SK-N-SH (cell line): Measurements from ENCODE around the gene LRMDA. TPM values are rescaled to one million over a fixed set of nuclear protein-coding genes. Genes with fewer than 3 reads are reported as not detected.

Experiments
- CTCF ChIA-PET: fragments of 300-600, 350-600 bp; formaldehyde crosslinking; extraction: SDS; loops from one replicate; lab custom pipeline; 2021; lab: Yijun Ruan, JAX
- POLR2A ChIA-PET: fragments of 350-600 bp; sonication (Branson Sonifier 250); formaldehyde crosslinking; extraction: SDS; loops from one replicate; lab custom pipeline; 2020; ENCODE audit warnings: antibody characterized with exemption, inconsistent platforms; lab: Yijun Ruan, JAX
- DNase-seq: peaks from one replicate; pipeline ENCODE4 v3.0.0; 2012
- H2AFZ ChIP-seq: fragments of 200-600 bp; sonication (generic); 2 replicates; pipeline ENCODE4 v1.8.1; 2016; ENCODE audit warnings: antibody characterized with exemption, mild to moderate bottlenecking, low read depth
- H3F3A ChIP-seq: fragments of 200-600 bp; sonication (generic); replicated peaks from 2 replicates; pipeline ENCODE3; 2016; ENCODE audit warnings: antibody characterized with exemption, mild to moderate bottlenecking; ENCODE audit not compliant: insufficient read depth
- H3K27ac ChIP-seq, 2 experiments: fragments of 200-500 bp in 1 of 2; fragments of 200-600 bp in 1 of 2; sonication (Bioruptor generic) in 1 of 2; sonication (generic), shearing (Covaris generic) in 1 of 2; 2 replicates each; pipeline versions ENCODE4 v1.5.1 to v1.6.1; 2014 to 2016; ENCODE audit warnings: low read depth in 2 of 2, inconsistent platforms in 1 of 2, low read length in 1 of 2, mild to moderate bottlenecking in 1 of 2, mixed read lengths in 1 of 2
- H3K27me3 ChIP-seq: fragments of 200-600 bp; sonication (generic), shearing (Covaris generic); 2 replicates; pipeline ENCODE4 v1.6.1; 2016; ENCODE audit warnings: mixed run types; ENCODE audit not compliant: insufficient read depth
- H3K36me3 ChIP-seq, 2 experiments: fragments of 200-500 bp in 1 of 2; fragments of 200-600 bp in 1 of 2; sonication (Bioruptor generic) in 1 of 2; sonication (generic) in 1 of 2; replicated peaks in 1 of 2; 2 replicates each; pipeline versions ENCODE3 to v1.5.1; 2014 to 2016; ENCODE audit warnings: low read length in 1 of 2, mild to moderate bottlenecking in 1 of 2; ENCODE audit not compliant: insufficient read depth in 2 of 2, control insufficient read depth in 1 of 2
- H3K4me1 ChIP-seq, 2 experiments: fragments of 200-500 bp in 1 of 2; fragments of 200-600 bp in 1 of 2; sonication (Bioruptor generic) in 1 of 2; sonication (generic), shearing (Covaris generic) in 1 of 2; 2 replicates each; pipeline versions ENCODE4 v1.5.1 to v1.6.1; 2014 to 2016; ENCODE audit warnings: low read depth in 1 of 2, low read length in 1 of 2, mixed run types in 1 of 2; ENCODE audit not compliant: insufficient read depth in 2 of 2, control insufficient read depth in 1 of 2
- H3K4me2 ChIP-seq: fragments of 200-600 bp; sonication (generic), shearing (Covaris generic); 2 replicates; pipeline ENCODE4 v1.6.1; 2017; ENCODE audit warnings: mixed run types
- H3K4me3 ChIP-seq, 2 experiments: fragments of 200-500 bp in 1 of 2; fragments of 200-600 bp in 1 of 2; sonication (Bioruptor generic) in 1 of 2; sonication (generic), shearing (Covaris generic) in 1 of 2; 2 replicates each; pipeline versions ENCODE4 v1.5.1 to v1.8.1; 2014 to 2016; ENCODE audit warnings: low read depth in 2 of 2, inconsistent platforms in 1 of 2, low read length in 1 of 2, mild to moderate bottlenecking in 1 of 2, mixed read lengths in 1 of 2, moderate library complexity in 1 of 2
- H3K79me2 ChIP-seq: fragments of 200-600 bp; sonication (generic); 2 replicates; pipeline ENCODE4 v1.8.1; 2017; ENCODE audit warnings: mild to moderate bottlenecking; ENCODE audit not compliant: insufficient read depth
- H3K9ac ChIP-seq: fragments of 200-600 bp; sonication (generic); 2 replicates; pipeline ENCODE4 v1.6.1; 2017; ENCODE audit warnings: mixed run types
- H3K9me2 ChIP-seq: fragments of 200-600 bp; sonication (generic); 2 replicates; pipeline ENCODE4 v1.6.1; 2017; ENCODE audit warnings: mixed run types
- H3K9me3 ChIP-seq: fragments of 200-600 bp; sonication (generic); 2 replicates; pipeline ENCODE4 v1.6.1; 2017; ENCODE audit warnings: mixed run types, mild to moderate bottlenecking, moderate library complexity
- H4K20me1 ChIP-seq: fragments of 200-600 bp; sonication (generic); 2 replicates; pipeline ENCODE4 v1.6.1; 2017; ENCODE audit warnings: mild to moderate bottlenecking, mixed run types; ENCODE audit not compliant: insufficient read depth
- CTCF ChIP-seq: fragments of 200-600 bp; sonication (generic); IDR thresholded peaks from 2 replicates; pipeline ENCODE4 v1.6.1; 2017; ENCODE audit warnings: antibody characterized with exemption, mild to moderate bottlenecking, moderate library complexity
- EP300 ChIP-seq, 2 experiments: IDR thresholded peaks; 2 replicates each; pipeline versions ENCODE4 v1.4.0 to v1.6.1; 2012; ENCODE audit warnings: borderline replicate concordance in 1 of 2, low read depth in 1 of 2, low read length in 1 of 2
- FOXM1 ChIP-seq: IDR thresholded peaks from 2 replicates; pipeline ENCODE4 v1.4.0; 2012; ENCODE audit warnings: low read depth, mild to moderate bottlenecking
- GATA2 ChIP-seq: sonication (generic); formaldehyde crosslinking; IDR thresholded peaks from 2 replicates; pipeline ENCODE4 v1.5.0; 2020; ENCODE audit warnings: mild to moderate bottlenecking, missing genetic modification reagents
- MEF2A ChIP-seq: IDR thresholded peaks from 2 replicates; pipeline ENCODE4 v1.4.0; 2012; ENCODE audit warnings: low read depth, borderline replicate concordance
- NFIC ChIP-seq: IDR thresholded peaks from 2 replicates; pipeline ENCODE4 v1.4.0; 2012; ENCODE audit warnings: borderline replicate concordance
- RAD21 ChIP-seq: IDR thresholded peaks from 2 replicates; pipeline ENCODE4 v1.6.1; 2012; ENCODE audit warnings: mild to moderate bottlenecking, low read length
- RCOR1 ChIP-seq: fragments of 150-350 bp; IDR thresholded peaks from 2 replicates; pipeline ENCODE4 v1.6.1; 2017; ENCODE audit warnings: antibody characterized with exemption, low read length
- RFX5 ChIP-seq: IDR thresholded peaks from 2 replicates; pipeline ENCODE4 v1.6.1; 2012; ENCODE audit warnings: mild to moderate bottlenecking, improper control_type of control experiment, low read length
- SIN3A ChIP-seq: IDR thresholded peaks from 2 replicates; pipeline ENCODE4 v1.6.1; 2012; ENCODE audit warnings: low read depth, mild to moderate bottlenecking, low read length, moderate library complexity, borderline replicate concordance
- TAF1 ChIP-seq: IDR thresholded peaks from 2 replicates; pipeline ENCODE4 v1.6.1; 2012; ENCODE audit warnings: low read depth, mild to moderate bottlenecking, low read length, moderate library complexity, borderline replicate concordance
- TCF12 ChIP-seq: IDR thresholded peaks from 2 replicates; pipeline ENCODE4 v1.4.0; 2012
- WGBS: methylation state at CpG from one replicate; pipeline ENCODE4 v1.1.6; 2017; ENCODE audit warnings: low lambda C conversion rate; 5-methylcytosine and 5-hydroxymethylcytosine counted together
- polyA plus RNA-seq, 3 experiments: library from polyadenylated mRNA; depleted of rRNA; stranded (reverse); fragments of >200 nt; gene quantifications; 2 replicates each; pipeline ENCODE4 v1.2.3, GENCODE V29; 2012

The LRMDA gene
- polyA plus RNA-seq, 1 of the 3 experiments (the other 2 are of a cell fraction), result 0.95 TPM

GRCh38 chr10:75592791-75593643 lies 161.6 kb downstream of the LRMDA start:
- H3K9me3 ChIP-seq, result no peaks in the 10 kb centered on the region
- no peak overlapping the region for H3K27ac ChIP-seq
- H3K79me2 ChIP-seq, result no peaks in the 10 kb centered on the region
- no peaks in the 10 kb centered on the region for H3K36me3 ChIP-seq
- POLR2A ChIA-PET, result no interaction called here
- no peak overlapping the region for H3K4me3 ChIP-seq
- DNase-seq, result no peak
- H3F3A ChIP-seq, result no peaks in the 10 kb centered on the region
- 73% methylated on average over 8 of the region's 8 CpGs for WGBS
- CTCF ChIA-PET, result interaction anchor here (1.0 kb wide), 1 partner anchor 16 kb away, joined by 3 read pairs; no protein-coding TSS in a partner anchor
- no peak for TF ChIP-seq EP300 (IDR thresholded peaks at IDR 0.05; ENCODE audit: borderline replicate concordance in 1 of 2, low read depth in 1 of 2, low read length in 1 of 2)
- H3K4me1 ChIP-seq, result no peaks in the 10 kb centered on the region
- no peak overlapping the region for H2AFZ ChIP-seq
- H3K9ac ChIP-seq, result no peak overlapping the region
- no peaks in the 10 kb centered on the region for H3K9me2 ChIP-seq
- no peaks in the 10 kb centered on the region for H4K20me1 ChIP-seq
- H3K27me3 ChIP-seq, result 0 out of 2 replicates have a peak, but pooled peaks cover under 1% of the 10 kb centered on the region
- H3K4me2 ChIP-seq, result no peak overlapping the region

- Histone ChIP-seq H3K36me3 (no peaks in the 10 kb centered on the region), H2AFZ (no peak overlapping the region), H3K27me3 (0 out of 2 replicates have a peak, but pooled peaks cover 4% of the 10 kb centered on the region), H3F3A (no peaks in the 10 kb centered on the region), H3K4me3 (no peak overlapping the region), H3K79me2 (no peaks in the 10 kb centered on the region), H3K4me1 (no peaks in the 10 kb centered on the region), H3K9me2 (no peaks in the 10 kb centered on the region), H3K9me3 (no peaks in the 10 kb centered on the region), H4K20me1 (no peaks in the 10 kb centered on the region), H3K27ac (no peak overlapping the region), H3K4me2 (no peak overlapping the region), H3K9ac (no peak overlapping the region)
- DNase-seq, result no peak
- 88% methylated on average over 10 of the region's 14 CpGs for WGBS
- ChIA-PET CTCF (interaction anchor here (1.0 kb wide), 1 partner anchor 17 kb away, joined by 3 read pairs; no protein-coding TSS in a partner anchor), POLR2A (no interaction called here)
- TF ChIP-seq CTCF (peak; percentile 30; the same call in 1 of the 2 replicates), RAD21 (no peak)
These were observed 162.5 kb downstream of the LRMDA start for GRCh38 chr10:75593692-75594556.

DNA sequence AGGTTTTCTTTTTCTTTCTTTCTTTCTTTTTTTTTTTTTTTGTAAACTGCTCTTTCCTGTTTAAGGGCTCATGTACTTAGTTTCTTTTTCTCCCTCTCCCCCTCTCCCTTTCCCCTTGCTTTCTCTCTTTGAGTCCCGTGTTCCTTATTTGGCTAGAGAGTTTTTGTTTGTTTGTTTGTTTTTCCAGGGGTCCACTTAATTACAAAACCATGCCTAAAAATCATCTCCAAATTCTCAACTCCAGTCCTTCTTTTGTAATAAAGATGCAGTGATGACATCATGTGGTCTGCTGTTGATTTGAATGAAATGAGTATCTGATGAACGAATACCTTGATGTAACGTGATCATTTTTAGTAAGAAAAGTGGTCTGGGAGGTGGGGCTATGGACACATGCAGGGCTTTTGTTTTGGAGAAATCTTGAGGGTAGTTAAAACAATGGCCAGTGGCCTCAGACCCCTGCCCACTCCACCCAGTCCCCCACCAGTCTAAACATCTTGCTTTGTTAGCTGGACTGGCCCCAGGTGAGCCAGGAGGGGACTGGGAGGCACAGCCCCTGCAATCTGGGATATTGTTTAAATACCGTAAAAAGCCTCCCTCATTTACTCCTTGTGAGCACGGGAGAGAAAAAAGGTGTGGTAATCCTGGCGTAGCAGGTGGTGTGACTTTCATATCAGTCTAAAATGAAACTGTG lies 165.7 kb downstream of the LRMDA start:
- H2AFZ ChIP-seq, result no peak overlapping the region
- H3K4me1 ChIP-seq, result no peaks in the 10 kb centered on the region; a peak in 1 of 4 replicates
- H3K9ac ChIP-seq, result no peak overlapping the region
- no peaks in the 10 kb centered on the region for H3K9me3 ChIP-seq
- H3K79me2 ChIP-seq, result no peaks in the 10 kb centered on the region
- no peak overlapping the region for H3K4me2 ChIP-seq
- POLR2A ChIA-PET, result no interaction called here
- no peak overlapping the region for H3K27ac ChIP-seq
- CTCF ChIA-PET, result no interaction called here
- no peaks in the 10 kb centered on the region for H3K36me3 ChIP-seq
- no peaks in the 10 kb centered on the region for H3K9me2 ChIP-seq
- no peak for DNase-seq
- H3K27me3 ChIP-seq, result 0 out of 2 replicates have a peak, but pooled peaks cover 4% of the 10 kb centered on the region
- H4K20me1 ChIP-seq, result no peaks in the 10 kb centered on the region
- TF ChIP-seq RCOR1 (no peak), TCF12 (no peak), TAF1 (no peak), NFIC (no peak), FOXM1 (no peak), SIN3A (no peak), MEF2A (no peak), GATA2 (CRISPR knock-in tag) (no peak), CTCF (no peak), RFX5 (no peak)
- TF ChIP-seq, all 33 proteins: peak for 0
- H3F3A ChIP-seq, result no peaks in the 10 kb centered on the region
- H3K4me3 ChIP-seq, result no peak overlapping the region
- WGBS, result 81% methylated on average over 6 of the region's 6 CpGs
